ENCODE results near the gene DDX20. TPM values are rescaled to one million over a fixed set of nuclear protein-coding genes. Genes with fewer than 3 reads are reported as not detected.

The DDX20 gene
- total and polyA plus RNA-seq, 2 of the 8 experiments (the other 6 are each of a cell fraction or from before 2014, with no cell fraction given) = 7.5 to 24.7 TPM

GRCh38 chr1:111761717-111762116 lies 6.0 kb downstream of the DDX20 start (continued):
- no peak for TF ChIP-seq CHD7 (IDR thresholded peaks at IDR 0.05; ENCODE audit: insufficient replicate concordance, low read length)
- no peak for TF ChIP-seq JUN (IDR thresholded peaks at IDR 0.05; ENCODE audit: low read depth, low read length)
- no peak for TF ChIP-seq KDM1A (IDR thresholded peaks at IDR 0.05; ENCODE audit: borderline replicate concordance, low read length)
- TF ChIP-seq SRF (IDR thresholded peaks at IDR 0.05; ENCODE audit: low read depth, low read length) = no peak
- TF ChIP-seq SIRT6 (IDR thresholded peaks at IDR 0.05; ENCODE audit: low read length) = no peak
